ENCODE data around the gene BORCS6. TPM values are rescaled to one million over a fixed set of nuclear protein-coding genes. Genes with fewer than 3 reads are reported as not detected.

The BORCS6 gene
- total and polyA plus RNA-seq, 2 of the 13 experiments (the other 11 are each of a cell fraction or from before 2014, with no cell fraction given), result 2.0 to 5.1 TPM

DNA sequence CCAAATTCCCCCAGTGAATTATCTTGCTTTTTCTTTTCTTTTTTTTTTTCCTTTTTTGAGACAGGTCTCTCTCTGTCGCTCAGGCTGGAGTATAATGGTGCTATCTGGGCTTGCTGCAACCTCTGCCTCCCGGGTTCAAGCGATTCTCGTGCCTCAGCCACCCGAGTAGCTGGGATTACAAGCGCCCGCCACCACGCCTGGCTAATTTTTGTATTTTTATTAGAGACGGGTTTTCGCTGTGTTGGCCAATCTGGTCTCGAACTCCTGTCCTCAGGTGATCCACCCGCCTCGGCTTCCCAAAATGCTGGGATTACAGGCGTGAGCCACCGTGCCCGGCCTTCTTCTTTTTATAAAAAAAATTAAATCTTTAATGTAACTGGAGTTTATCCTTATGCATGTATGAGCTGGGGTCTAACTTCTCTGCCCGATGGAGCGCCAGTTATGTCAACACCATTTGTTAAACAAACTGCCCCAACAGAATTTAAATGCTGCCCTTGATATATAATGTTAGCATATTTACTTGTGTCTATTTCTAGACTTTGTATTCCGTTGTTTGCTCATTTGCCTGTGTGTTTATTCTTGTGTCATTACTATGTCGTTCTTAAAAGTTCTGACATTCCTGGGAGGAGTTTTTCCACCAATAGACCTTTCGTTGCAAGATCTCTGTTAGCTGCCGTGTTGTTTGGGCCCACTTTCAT is 20.9 kb upstream of the BORCS6 start (continued):
- TF ChIP-seq, protein P1, sequence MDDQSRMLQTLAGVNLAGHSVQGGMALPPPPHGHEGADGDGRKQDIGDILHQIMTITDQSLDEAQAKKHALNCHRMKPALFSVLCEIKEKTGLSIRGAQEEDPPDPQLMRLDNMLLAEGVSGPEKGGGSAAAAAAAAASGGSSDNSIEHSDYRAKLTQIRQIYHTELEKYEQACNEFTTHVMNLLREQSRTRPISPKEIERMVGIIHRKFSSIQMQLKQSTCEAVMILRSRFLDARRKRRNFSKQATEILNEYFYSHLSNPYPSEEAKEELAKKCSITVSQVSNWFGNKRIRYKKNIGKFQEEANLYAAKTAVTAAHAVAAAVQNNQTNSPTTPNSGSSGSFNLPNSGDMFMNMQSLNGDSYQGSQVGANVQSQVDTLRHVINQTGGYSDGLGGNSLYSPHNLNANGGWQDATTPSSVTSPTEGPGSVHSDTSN (CRISPR knock-in tag; IDR thresholded peaks at IDR 0.05; ENCODE audit: borderline replicate concordance), result no peak
- TF ChIP-seq, protein P2, sequence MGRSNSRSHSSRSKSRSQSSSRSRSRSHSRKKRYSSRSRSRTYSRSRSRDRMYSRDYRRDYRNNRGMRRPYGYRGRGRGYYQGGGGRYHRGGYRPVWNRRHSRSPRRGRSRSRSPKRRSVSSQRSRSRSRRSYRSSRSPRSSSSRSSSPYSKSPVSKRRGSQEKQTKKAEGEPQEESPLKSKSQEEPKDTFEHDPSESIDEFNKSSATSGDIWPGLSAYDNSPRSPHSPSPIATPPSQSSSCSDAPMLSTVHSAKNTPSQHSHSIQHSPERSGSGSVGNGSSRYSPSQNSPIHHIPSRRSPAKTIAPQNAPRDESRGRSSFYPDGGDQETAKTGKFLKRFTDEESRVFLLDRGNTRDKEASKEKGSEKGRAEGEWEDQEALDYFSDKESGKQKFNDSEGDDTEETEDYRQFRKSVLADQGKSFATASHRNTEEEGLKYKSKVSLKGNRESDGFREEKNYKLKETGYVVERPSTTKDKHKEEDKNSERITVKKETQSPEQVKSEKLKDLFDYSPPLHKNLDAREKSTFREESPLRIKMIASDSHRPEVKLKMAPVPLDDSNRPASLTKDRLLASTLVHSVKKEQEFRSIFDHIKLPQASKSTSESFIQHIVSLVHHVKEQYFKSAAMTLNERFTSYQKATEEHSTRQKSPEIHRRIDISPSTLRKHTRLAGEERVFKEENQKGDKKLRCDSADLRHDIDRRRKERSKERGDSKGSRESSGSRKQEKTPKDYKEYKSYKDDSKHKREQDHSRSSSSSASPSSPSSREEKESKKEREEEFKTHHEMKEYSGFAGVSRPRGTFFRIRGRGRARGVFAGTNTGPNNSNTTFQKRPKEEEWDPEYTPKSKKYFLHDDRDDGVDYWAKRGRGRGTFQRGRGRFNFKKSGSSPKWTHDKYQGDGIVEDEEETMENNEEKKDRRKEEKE (IDR thresholded peaks at IDR 0.05), result no peak
- no peak for TF ChIP-seq JDP2 (CRISPR knock-in tag; IDR thresholded peaks at IDR 0.05; ENCODE audit: borderline replicate concordance)
- TF ChIP-seq, protein P3, sequence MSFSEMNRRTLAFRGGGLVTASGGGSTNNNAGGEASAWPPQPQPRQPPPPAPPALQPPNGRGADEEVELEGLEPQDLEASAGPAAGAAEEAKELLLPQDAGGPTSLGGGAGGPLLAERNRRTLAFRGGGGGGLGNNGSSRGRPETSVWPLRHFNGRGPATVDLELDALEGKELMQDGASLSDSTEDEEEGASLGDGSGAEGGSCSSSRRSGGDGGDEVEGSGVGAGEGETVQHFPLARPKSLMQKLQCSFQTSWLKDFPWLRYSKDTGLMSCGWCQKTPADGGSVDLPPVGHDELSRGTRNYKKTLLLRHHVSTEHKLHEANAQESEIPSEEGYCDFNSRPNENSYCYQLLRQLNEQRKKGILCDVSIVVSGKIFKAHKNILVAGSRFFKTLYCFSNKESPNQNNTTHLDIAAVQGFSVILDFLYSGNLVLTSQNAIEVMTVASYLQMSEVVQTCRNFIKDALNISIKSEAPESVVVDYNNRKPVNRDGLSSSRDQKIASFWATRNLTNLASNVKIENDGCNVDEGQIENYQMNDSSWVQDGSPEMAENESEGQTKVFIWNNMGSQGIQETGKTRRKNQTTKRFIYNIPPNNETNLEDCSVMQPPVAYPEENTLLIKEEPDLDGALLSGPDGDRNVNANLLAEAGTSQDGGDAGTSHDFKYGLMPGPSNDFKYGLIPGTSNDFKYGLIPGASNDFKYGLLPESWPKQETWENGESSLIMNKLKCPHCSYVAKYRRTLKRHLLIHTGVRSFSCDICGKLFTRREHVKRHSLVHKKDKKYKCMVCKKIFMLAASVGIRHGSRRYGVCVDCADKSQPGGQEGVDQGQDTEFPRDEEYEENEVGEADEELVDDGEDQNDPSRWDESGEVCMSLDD (CRISPR knock-in tag; IDR thresholded peaks at IDR 0.05; ENCODE audit: borderline replicate concordance), result no peak
- TF ChIP-seq, protein P4, sequence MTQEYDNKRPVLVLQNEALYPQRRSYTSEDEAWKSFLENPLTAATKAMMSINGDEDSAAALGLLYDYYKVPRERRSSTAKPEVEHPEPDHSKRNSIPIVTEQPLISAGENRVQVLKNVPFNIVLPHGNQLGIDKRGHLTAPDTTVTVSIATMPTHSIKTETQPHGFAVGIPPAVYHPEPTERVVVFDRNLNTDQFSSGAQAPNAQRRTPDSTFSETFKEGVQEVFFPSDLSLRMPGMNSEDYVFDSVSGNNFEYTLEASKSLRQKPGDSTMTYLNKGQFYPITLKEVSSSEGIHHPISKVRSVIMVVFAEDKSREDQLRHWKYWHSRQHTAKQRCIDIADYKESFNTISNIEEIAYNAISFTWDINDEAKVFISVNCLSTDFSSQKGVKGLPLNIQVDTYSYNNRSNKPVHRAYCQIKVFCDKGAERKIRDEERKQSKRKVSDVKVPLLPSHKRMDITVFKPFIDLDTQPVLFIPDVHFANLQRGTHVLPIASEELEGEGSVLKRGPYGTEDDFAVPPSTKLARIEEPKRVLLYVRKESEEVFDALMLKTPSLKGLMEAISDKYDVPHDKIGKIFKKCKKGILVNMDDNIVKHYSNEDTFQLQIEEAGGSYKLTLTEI (CRISPR knock-in tag; conservative IDR thresholded peaks at IDR 0.05), result no peak
- TF ChIP-seq THAP7 (CRISPR knock-in tag; IDR thresholded peaks at IDR 0.05), result no peak
- TF ChIP-seq DR1 (CRISPR knock-in tag; IDR thresholded peaks at IDR 0.05), result no peak
- TF ChIP-seq EEA1 (CRISPR knock-in tag; IDR thresholded peaks at IDR 0.05; ENCODE audit: borderline replicate concordance), result no peak
- TF ChIP-seq SUZ12 (IDR thresholded peaks at IDR 0.05; ENCODE audit: low read depth, low read length), result no peak
- no peak for TF ChIP-seq STAG1 (CRISPR knock-in tag; IDR thresholded peaks at IDR 0.05)
- TF ChIP-seq ZNF251 (CRISPR knock-in tag; IDR thresholded peaks at IDR 0.05), result no peak
- TF ChIP-seq, protein P5, sequence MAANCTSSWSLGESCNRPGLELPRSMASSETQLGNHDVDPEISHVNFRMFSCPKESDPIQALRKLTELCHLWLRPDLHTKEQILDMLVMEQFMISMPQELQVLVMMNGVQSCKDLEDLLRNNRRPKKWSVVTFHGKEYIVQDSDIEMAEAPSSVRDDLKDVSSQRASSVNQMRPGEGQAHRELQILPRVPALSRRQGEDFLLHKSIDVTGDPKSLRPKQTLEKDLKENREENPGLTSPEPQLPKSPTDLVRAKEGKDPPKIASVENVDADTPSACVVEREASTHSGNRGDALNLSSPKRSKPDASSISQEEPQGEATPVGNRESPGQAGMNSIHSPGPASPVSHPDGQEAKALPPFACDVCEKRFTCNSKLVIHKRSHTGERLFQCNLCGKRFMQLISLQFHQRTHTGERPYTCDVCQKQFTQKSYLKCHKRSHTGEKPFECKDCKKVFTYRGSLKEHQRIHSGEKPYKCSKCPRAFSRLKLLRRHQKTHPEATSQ (CRISPR knock-in tag; IDR thresholded peaks at IDR 0.05; ENCODE audit: borderline replicate concordance), result no peak
- TF ChIP-seq, protein P6, sequence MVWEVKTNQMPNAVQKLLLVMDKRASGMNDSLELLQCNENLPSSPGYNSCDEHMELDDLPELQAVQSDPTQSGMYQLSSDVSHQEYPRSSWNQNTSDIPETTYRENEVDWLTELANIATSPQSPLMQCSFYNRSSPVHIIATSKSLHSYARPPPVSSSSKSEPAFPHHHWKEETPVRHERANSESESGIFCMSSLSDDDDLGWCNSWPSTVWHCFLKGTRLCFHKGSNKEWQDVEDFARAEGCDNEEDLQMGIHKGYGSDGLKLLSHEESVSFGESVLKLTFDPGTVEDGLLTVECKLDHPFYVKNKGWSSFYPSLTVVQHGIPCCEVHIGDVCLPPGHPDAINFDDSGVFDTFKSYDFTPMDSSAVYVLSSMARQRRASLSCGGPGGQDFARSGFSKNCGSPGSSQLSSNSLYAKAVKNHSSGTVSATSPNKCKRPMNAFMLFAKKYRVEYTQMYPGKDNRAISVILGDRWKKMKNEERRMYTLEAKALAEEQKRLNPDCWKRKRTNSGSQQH (CRISPR knock-in tag; IDR thresholded peaks at IDR 0.05; ENCODE audit: low read depth), result no peak
- TF ChIP-seq, protein P7, sequence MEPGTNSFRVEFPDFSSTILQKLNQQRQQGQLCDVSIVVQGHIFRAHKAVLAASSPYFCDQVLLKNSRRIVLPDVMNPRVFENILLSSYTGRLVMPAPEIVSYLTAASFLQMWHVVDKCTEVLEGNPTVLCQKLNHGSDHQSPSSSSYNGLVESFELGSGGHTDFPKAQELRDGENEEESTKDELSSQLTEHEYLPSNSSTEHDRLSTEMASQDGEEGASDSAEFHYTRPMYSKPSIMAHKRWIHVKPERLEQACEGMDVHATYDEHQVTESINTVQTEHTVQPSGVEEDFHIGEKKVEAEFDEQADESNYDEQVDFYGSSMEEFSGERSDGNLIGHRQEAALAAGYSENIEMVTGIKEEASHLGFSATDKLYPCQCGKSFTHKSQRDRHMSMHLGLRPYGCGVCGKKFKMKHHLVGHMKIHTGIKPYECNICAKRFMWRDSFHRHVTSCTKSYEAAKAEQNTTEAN (CRISPR knock-in tag; conservative IDR thresholded peaks at IDR 0.05), result no peak

All from HepG2 (cell line).